Measurements from ENCODE around the gene PTPRF.

PTPRF gene

DNA sequence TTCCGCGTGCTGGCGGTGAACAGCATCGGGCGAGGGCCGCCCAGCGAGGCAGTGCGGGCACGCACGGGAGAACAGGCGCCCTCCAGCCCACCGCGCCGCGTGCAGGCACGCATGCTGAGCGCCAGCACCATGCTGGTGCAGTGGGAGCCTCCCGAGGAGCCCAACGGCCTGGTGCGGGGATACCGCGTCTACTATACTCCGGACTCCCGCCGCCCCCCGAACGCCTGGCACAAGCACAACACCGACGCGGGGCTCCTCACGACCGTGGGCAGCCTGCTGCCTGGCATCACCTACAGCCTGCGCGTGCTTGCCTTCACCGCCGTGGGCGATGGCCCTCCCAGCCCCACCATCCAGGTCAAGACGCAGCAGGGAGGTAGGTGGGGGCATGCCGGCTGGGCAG lies 60.5 kb downstream of the PTPRF start:
- no peak overlapping the region for H3K4me3 ChIP-seq (replicated peaks in 1 of 2; ENCODE audit: low read depth in 2 of 2, low read length in 2 of 2)
- DNase-seq (ENCODE audit: low read depth in 2 of 2), result no peak
- TF ChIP-seq, protein P1, sequence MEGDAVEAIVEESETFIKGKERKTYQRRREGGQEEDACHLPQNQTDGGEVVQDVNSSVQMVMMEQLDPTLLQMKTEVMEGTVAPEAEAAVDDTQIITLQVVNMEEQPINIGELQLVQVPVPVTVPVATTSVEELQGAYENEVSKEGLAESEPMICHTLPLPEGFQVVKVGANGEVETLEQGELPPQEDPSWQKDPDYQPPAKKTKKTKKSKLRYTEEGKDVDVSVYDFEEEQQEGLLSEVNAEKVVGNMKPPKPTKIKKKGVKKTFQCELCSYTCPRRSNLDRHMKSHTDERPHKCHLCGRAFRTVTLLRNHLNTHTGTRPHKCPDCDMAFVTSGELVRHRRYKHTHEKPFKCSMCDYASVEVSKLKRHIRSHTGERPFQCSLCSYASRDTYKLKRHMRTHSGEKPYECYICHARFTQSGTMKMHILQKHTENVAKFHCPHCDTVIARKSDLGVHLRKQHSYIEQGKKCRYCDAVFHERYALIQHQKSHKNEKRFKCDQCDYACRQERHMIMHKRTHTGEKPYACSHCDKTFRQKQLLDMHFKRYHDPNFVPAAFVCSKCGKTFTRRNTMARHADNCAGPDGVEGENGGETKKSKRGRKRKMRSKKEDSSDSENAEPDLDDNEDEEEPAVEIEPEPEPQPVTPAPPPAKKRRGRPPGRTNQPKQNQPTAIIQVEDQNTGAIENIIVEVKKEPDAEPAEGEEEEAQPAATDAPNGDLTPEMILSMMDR (IDR thresholded peaks at IDR 0.05; ENCODE audit: low read depth, low read length), result no peak

DNA sequence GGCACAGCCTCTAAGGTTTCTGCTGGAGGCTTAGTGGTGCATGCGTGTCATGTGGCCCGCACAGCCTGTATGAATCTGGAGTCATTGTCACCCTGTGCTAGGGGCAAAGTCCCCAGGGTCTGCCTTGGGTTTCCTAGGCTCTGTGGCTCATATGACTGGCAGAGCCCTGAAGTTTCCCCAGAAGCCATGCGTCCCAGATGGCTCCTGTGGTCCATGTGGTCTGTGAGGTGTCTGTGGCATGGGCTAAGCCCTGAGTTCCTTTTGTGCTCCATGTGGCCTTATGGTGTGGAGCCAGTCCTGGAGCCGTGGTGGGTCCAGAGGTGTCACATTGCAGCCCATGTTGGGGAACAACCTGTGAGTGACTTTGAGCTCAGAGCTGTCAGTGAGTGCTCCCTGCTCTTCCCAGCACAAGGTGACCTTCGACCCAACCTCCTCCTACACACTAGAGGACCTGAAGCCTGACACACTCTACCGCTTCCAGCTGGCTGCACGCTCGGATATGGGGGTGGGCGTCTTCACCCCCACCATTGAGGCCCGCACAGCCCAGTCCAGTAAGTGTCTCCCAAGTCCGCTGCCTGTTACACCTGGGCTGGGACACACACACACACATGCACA lies 61.5 kb downstream of the PTPRF start:
- TF ChIP-seq, protein P1 (IDR thresholded peaks at IDR 0.05; ENCODE audit: low read depth, low read length), result no peak
- DNase-seq (ENCODE audit: low read depth in 2 of 2), result no peak
- H3K4me3 ChIP-seq (replicated peaks in 1 of 2; ENCODE audit: low read depth in 2 of 2, low read length in 2 of 2), result no peak overlapping the region

DNA sequence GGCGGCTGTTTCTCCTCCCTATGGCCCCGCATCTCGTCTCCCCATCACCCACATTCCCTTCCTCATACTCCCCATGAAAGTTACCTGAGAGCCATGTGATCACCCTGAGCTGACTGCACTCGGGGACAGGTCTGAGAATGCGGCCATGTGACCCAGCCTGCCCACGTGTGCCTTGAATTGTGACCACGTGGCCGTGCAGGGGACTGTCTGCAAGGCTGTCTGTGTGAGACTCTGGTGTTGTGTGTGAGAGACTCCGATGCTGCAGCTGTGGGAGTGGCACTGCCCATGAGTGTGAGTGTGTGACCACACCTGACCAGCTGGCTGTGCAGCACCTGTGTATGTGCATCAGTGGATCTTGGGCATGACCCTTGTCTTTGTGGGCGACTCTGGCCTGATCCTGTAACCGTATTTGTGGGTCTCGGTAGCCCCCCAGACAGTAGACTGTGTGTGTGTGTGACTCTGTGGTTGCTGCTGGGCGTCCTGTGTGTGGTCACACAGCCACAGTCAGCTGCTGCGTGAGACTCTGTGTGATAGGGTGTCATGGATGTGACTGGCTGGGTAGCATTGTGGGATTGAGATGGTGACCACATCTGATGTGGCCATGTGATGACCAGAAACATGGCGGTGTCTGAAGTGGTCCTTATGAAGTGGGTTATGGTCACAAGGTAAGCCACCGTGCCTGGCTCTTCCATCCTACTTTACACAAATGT lies 62.4 kb downstream of the PTPRF start:
- TF ChIP-seq, protein P1 (IDR thresholded peaks at IDR 0.05; ENCODE audit: low read depth, low read length), result no peak
- no peak overlapping the region for H3K4me3 ChIP-seq (replicated peaks in 1 of 2; ENCODE audit: low read depth in 2 of 2, low read length in 2 of 2)
- no peak for DNase-seq (ENCODE audit: low read depth in 2 of 2)

DNA sequence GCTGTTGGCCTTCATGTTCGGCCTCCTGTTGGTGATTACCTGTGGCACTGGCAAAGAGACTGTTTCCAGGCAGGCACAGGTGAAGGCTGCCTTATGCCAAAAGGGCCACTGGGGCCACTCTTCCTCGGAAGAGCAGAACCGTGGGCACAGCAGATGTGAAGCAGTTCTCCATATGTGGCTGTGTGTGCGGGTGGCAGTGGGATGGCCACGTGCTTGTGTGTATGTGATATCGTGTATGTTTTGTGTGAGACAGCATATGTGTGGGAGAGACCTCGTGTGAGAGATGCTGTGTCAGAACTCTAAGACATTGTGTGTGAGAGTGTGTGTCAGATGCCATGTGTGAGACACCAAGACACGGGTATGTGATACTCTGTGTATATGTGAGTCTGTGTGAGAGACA lies 65.9 kb downstream of the PTPRF start:
- no peak for DNase-seq (ENCODE audit: low read depth in 2 of 2)
- TF ChIP-seq, protein P1 (IDR thresholded peaks at IDR 0.05; ENCODE audit: low read depth, low read length), result no peak
- H3K4me3 ChIP-seq (replicated peaks in 1 of 2; ENCODE audit: low read depth in 2 of 2, low read length in 2 of 2), result no peak overlapping the region

DNA sequence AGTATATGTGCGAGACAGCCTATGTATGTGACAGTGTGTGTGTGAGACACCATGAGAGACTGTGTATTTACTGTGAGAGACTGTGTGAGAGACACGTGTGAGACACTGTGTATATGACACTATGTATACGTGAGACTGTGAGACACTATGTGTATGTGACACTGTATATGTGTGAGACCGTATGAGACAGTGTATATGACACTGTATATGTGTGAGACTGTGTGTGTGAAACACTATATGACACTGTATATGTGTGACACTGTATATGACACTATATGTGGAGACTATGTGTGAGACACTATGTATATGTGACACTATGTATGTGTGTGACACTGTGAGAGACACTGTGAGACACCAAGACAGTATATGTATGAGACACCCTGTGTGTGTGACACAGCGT lies 66.3 kb downstream of the PTPRF start:
- no peak overlapping the region for H3K4me3 ChIP-seq (replicated peaks in 1 of 2; ENCODE audit: low read depth in 2 of 2, low read length in 2 of 2)
- TF ChIP-seq, protein P1 (IDR thresholded peaks at IDR 0.05; ENCODE audit: low read depth, low read length), result no peak
- no peak for DNase-seq (ENCODE audit: low read depth in 2 of 2)

DNA sequence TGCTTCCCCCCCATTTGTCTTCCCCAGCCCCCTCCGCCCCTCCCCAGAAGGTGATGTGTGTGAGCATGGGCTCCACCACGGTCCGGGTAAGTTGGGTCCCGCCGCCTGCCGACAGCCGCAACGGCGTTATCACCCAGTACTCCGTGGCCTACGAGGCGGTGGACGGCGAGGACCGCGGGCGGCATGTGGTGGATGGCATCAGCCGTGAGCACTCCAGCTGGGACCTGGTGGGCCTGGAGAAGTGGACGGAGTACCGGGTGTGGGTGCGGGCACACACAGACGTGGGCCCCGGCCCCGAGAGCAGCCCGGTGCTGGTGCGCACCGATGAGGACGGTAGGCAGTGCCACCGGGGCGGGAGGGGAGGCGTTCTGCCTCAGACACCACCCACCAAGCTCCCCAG lies 67.0 kb downstream of the PTPRF start:
- TF ChIP-seq, protein P1 (IDR thresholded peaks at IDR 0.05; ENCODE audit: low read depth, low read length), result no peak
- DNase-seq (ENCODE audit: low read depth in 2 of 2), result no peak
- H3K4me3 ChIP-seq (replicated peaks in 1 of 2; ENCODE audit: low read depth in 2 of 2, low read length in 2 of 2), result no peak overlapping the region

All from cardiac fibroblast (primary cell).